ENCODE data around the gene SLC13A5.
"Not testable (repeated sequence)": the region's sequence is repeated elsewhere in the genome, so short reads cannot be mapped to it uniquely, and the experiment has no call there.

The SLC13A5 gene

DNA sequence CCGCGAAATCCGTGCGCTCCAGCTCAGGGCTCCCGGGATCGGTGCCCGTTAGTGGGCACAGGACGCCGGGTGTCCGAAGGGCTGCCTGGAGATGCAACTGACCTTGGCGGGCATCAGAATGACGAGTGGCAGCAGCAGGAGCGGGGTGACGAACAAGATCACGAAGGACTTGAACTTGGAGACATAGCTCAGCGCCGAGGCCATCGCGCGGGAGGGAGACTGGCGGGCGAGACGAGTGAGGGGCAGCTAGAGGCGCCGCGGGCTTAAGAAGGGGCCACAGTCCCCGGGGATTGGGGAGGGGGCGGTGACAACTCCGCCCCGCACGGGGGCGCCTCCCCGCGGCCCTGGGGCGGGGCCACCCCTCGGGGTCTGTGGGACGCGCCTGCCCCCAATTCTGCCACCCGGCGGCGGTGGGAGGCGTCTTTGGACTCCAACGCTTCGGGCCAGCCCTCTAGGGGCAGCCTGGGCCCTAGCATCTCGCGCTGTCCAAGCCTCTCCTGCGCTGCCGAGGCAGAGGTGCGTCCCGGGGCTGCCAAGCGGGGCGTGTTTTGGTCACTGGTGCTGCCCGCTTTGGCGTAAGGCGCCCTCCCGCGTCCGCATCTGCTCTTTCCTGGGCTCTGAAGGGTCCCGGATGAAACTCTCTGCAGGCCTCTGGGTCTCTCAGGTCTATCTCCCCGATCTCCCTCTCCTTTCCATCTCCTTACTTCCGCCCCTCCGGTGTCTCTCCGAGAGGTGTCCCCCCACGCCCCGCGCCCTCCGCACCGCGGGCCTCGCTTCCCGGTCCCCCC lies at the start of gene SLC13A5:
Gene SLC13A5, minus strand, starts transcription at position 240 of the 788 bp plus-strand sequence. Its CDS starts 36 bp downstream, at position 204.
- Mint-ChIP-seq H3K36me3 (ENCODE audit: low read depth) (no peaks in the 10 kb centered on the region), H3K27ac (no peak within 1 kb of the TSS), H3K9me3 (peaks cover 4% of the 10 kb centered on the region), H3K4me1 (peaks cover 9% of the 10 kb centered on the region), H3K4me3 (peak within 1 kb of the TSS; percentile 48), H3K27me3 (peaks cover 61% of the 10 kb centered on the region)
- ATAC-seq (peak; percentile 65), DNase-seq (peak; percentile 28)

DNA sequence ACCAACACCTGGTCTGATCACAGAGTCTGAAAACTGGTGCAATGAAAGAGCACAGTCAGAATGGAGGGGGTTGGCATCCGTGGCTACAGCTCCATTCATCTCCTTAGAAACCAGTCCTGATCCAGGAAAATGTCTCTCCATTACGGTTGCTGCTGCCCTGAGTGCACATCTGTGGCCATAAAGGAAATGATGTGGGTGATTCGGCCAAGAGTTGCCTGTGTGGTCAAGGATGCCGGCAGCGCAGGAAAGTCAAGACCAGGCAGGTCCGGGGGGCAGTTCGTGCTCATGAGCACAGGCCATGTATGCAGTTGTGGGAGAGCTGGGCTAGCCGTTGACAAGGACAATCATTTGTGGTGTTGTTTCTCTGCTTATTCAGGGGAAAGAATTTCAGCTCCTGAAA lies 48.6 kb upstream of the SLC13A5 start:
- Mint-ChIP-seq H3K9me3 (peaks cover 11% of the 10 kb centered on the region), H3K36me3 (ENCODE audit: low read depth) (peaks cover 57% of the 10 kb centered on the region), H3K4me3 (no peak overlapping the region), H3K27ac (no peak overlapping the region), H3K4me1 (peaks cover 17% of the 10 kb centered on the region), H3K27me3 (no peaks in the 10 kb centered on the region)
- ATAC-seq (no peak), DNase-seq (no peak)

DNA sequence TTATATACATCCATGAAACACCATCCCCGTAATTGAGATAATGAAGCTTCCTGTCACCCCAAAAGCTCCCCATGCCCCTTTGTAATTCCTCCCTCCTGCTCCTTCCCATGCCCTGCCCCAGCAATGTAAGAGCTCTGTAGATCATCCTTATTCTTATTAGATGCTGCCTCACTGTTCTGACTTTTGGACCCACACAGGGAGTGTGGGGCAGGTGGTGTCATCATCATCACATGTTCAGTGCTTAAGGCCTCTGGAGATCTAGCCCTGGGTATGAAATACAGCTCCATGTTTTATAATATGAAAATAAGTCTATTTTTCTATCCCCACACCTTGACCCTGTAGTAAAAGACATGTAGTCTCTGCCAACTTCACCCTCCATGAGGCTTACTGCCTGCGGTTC lies 44.6 kb upstream of the SLC13A5 start:
- Mint-ChIP-seq H3K27me3 (no peaks in the 10 kb centered on the region), H3K36me3 (ENCODE audit: low read depth) (peaks cover 24% of the 10 kb centered on the region), H3K4me1 (peaks cover 41% of the 10 kb centered on the region), H3K27ac (peak overlapping the region; percentile 5), H3K4me3 (peak overlapping the region; percentile 6), H3K9me3 (no peaks in the 10 kb centered on the region)
- ATAC-seq (no peak), DNase-seq (no peak)

DNA sequence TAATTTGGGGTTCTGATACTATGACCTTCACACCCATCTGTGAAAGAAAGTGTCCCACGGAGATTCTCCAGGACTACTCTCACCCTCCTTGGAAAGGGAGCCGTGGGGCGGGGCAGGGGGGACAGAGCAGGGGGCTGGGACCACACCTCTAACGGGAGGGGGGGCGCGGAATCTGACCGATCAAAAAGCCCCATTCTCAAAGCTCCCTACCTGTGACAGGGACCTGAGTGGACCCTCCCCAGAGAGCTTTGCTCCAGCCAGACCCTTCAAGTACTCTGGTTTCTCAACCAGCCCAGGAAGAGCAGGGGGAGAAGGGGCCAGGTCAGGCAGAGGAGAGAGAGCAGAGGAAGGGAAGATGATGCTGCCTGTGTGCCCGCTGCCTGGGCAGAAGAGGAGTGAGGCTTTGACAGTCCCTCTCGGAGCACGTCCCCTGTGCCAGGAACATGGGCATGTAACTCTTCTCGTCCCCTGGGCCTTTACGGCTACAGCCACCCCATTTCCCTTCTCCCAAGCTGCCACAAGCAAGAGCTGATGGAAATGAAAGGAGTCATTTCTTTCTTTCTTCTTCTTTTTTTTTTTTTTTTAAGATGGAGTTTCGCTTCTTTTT lies 43.4 kb upstream of the SLC13A5 start:
- DNase-seq = no peak
- H3K9me3 Mint-ChIP-seq = no peaks in the 10 kb centered on the region
- H3K36me3 Mint-ChIP-seq (ENCODE audit: low read depth) = peaks cover 13% of the 10 kb centered on the region
- H3K27ac Mint-ChIP-seq = peak overlapping the region; percentile 92
- no peak for ATAC-seq
- H3K4me3 Mint-ChIP-seq = peak overlapping the region; percentile 89
- H3K27me3 Mint-ChIP-seq = no peaks in the 10 kb centered on the region
- H3K4me1 Mint-ChIP-seq = peaks cover 49% of the 10 kb centered on the region

DNA sequence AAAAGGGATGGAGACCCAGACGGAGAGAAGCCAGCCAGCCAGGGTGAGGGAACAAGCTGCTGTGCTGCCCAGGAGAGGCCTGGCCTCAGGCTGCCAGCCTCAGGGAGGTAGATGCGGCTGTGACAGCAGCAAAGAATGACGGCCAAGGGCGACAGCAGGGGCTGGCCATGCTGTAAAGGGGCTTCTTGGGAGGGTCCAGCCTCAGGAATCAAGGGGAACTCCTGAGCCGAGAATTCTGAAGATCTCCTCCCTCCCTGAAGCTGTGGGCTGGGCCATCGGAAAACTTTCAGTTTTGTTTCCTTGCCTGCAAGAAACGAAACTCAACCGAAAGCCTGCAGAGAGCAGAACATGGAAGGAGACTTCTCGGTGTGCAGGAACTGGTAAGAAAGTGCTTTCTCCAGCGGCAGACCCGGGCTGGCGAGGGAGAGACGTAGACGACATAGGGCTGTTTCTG lies 42.6 kb upstream of the SLC13A5 start, which contains the start of gene XAF1:
Gene XAF1, plus strand, starts transcription at position 316 of the 454 bp plus-strand sequence. Its CDS starts 33 bp downstream, at position 349.
- no peaks in the 10 kb centered on the region for H3K27me3 Mint-ChIP-seq
- H3K4me3 Mint-ChIP-seq = peak within 1 kb of the TSS; percentile 89
- H3K36me3 Mint-ChIP-seq (ENCODE audit: low read depth) = peaks cover 9% of the 10 kb centered on the region
- peaks cover 49% of the 10 kb centered on the region for H3K4me1 Mint-ChIP-seq
- ATAC-seq (peak; percentile 51), DNase-seq (peak; percentile 37)
- H3K27ac Mint-ChIP-seq = peak within 1 kb of the TSS; percentile 92
- no peaks in the 10 kb centered on the region for H3K9me3 Mint-ChIP-seq

DNA sequence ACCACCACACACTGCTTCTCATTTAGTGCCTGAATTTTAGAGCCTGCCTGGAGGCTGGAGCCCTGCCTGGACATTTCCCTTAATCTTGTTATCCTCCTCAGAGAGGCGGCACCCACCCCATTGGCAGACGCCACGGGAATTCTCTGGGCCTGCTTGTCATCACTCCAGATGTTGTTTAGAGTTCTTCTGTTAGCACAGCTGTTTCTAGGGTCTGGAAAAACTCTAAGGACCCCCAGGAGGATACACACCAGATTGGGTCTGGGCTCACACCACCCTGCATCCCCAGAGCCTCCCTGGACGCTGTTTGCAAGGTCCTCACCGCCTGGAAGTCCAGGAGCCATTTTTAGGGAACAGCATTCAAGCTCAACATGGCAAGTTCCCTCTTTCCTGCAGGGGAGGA lies 42.1 kb upstream of the SLC13A5 start:
- H3K9me3 Mint-ChIP-seq = no peaks in the 10 kb centered on the region

DNA sequence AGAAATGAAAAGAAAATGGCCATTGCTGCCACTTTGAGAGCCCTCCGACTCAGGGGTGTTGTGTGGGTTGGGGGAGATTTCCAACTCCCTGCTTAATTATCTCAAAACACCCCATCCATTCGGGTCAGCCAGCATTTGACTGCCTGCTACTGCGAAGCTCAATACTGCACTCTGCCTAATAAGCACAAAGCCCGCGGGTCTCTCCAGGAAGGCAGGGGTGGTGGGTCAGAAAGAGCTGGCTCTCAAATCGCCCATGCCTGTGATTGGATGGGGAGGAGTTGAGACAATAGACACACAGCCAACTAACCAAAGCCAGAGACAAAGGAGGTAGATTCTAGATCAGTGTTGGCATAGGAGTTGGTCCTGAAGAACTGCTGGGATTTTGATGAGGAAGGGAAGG lies 40.4 kb upstream of the SLC13A5 start:
- Mint-ChIP-seq H3K27ac (peak overlapping the region; percentile 20), H3K27me3 (no peaks in the 10 kb centered on the region), H3K4me1 (peaks cover 49% of the 10 kb centered on the region), H3K9me3 (no peaks in the 10 kb centered on the region), H3K4me3 (no peak overlapping the region), H3K36me3 (ENCODE audit: low read depth) (peaks cover 3% of the 10 kb centered on the region)
- no peak for DNase-seq
- no peak for ATAC-seq

More for the DNA sequence above, 42.1 kb upstream of the SLC13A5 start:
- H3K36me3 Mint-ChIP-seq (ENCODE audit: low read depth) = peaks cover 5% of the 10 kb centered on the region
- peak overlapping the region; percentile 89 for H3K4me3 Mint-ChIP-seq
- DNase-seq = no peak
- H3K27ac Mint-ChIP-seq = peak overlapping the region; percentile 92
- H3K4me1 Mint-ChIP-seq = peaks cover 49% of the 10 kb centered on the region
- ATAC-seq = no peak
- no peaks in the 10 kb centered on the region for H3K27me3 Mint-ChIP-seq

DNA sequence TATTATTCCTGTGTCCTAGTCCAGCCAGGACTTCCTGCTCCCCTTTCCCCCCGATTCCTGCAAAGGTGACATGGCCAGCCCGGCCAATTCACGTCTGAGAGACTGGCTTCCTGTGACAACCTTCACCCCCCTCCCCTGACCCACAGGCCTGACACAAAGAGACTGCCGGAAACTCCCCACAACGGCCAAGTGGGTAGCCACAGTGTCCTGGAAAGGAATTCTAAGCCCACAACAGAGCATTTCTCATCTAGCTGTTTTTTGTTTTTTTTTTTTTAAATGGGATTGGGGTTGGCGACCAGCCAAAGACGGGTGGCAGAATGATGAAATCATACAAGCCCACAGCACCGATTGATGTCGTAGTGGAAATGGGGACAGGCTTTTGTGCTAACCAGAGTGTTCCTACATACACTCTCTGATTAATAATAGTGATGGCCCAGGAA lies 39.9 kb upstream of the SLC13A5 start:
- H3K27ac Mint-ChIP-seq = peak overlapping the region; percentile 74
- no peaks in the 10 kb centered on the region for H3K9me3 Mint-ChIP-seq
- H3K4me1 Mint-ChIP-seq = peaks cover 43% of the 10 kb centered on the region
- H3K36me3 Mint-ChIP-seq (ENCODE audit: low read depth) = peaks cover 2% of the 10 kb centered on the region
- DNase-seq (peak; percentile 22), ATAC-seq (no peak)
- H3K4me3 Mint-ChIP-seq = no peak overlapping the region
- no peaks in the 10 kb centered on the region for H3K27me3 Mint-ChIP-seq

DNA sequence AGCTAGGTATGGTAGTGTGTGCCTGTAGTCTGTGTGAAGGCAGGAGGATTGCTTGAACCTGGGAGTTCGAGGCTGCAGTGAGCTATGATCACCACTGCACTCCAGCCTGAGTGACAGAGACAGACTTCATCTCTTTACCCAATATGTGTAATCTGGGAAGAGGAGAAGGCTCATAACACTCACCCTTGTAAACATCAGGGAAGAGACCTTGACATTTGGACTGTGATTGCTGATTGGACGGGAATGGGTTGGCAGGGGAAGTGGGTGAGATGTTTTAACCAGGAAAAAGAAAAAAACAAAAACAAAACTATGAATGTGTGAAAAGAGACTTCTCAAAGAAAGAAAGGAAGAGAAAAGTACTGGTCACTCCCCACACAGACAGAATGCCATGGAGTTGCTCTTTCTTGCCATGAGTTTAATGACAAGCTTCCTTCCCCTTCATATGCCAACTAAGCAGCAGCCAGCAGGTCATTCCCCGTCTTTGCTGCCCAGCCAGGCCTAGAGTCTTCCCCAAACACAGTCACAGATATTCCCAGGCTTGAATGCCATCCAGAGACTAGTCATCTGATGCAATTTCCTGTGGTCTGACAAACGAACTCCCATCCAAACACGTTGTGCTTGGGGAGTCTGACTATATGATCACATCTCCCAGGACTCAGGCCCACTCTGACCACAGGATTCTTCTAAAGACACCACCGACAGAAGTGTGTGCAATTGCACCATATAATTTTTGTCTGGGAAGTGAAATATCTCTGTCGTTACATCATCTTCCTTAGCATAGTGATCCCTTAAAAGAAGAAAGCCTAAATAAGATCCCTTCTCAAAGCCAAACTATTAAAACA lies 39.1 kb upstream of the SLC13A5 start:
- Mint-ChIP-seq H3K27me3 (no peaks in the 10 kb centered on the region), H3K9me3 (no peaks in the 10 kb centered on the region), H3K4me3 (no peak overlapping the region), H3K36me3 (ENCODE audit: low read depth) (peaks cover 1% of the 10 kb centered on the region), H3K27ac (peak overlapping the region; percentile 74), H3K4me1 (peaks cover 37% of the 10 kb centered on the region)
- DNase-seq (no peak), ATAC-seq (no peak)

DNA sequence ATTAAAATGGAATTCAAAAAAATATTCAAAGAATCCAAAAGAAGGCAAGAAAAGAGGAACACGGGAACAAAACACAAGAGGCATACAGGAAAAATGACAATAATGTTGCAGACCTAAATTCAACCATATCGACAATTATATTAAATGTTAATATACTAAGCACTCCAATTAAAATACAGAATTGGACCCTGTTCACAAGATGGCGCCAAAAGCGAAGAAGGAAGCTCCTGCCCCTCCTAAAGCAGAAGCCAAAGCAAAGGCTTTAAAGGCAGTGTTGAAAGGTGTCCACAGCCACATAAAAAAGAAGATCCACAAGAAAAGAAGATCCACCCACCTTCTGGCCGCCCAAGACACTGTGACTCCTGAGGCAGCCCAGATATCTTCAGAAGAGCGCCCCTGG lies 36.4 kb upstream of the SLC13A5 start:
- Mint-ChIP-seq H3K4me1 (peaks cover 19% of the 10 kb centered on the region), H3K4me3 (no peak overlapping the region), H3K27me3 (peaks cover 11% of the 10 kb centered on the region), H3K9me3 (no peaks in the 10 kb centered on the region), H3K36me3 (ENCODE audit: low read depth) (no peaks in the 10 kb centered on the region), H3K27ac (no peak overlapping the region)
- no peak for ATAC-seq
- no peak for DNase-seq

DNA sequence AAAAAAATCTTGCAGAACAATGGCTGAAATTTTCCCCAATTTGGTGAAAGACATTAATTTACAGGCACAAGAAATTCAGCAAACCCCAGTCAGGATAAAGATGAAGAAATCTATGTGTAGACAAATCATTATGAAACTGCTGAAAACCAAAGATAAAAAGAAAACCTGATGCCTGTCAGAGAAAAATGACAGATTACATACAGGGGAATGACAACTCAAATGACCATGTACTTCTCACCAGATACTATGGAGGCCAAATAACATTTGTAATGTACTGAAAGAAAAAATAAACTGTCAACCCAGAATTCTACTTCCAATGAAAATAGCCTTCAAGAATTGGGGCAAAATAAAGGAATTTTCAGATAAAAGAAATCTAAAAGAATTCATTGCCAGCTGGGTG lies 35.4 kb upstream of the SLC13A5 start:
- Mint-ChIP-seq H3K27ac (no peak overlapping the region), H3K4me3 (no peak overlapping the region), H3K27me3 (peaks cover 13% of the 10 kb centered on the region), H3K4me1 (peaks cover 16% of the 10 kb centered on the region), H3K36me3 (ENCODE audit: low read depth) (no peaks in the 10 kb centered on the region), H3K9me3 (no peaks in the 10 kb centered on the region)
- DNase-seq = no peak
- ATAC-seq = no peak

DNA sequence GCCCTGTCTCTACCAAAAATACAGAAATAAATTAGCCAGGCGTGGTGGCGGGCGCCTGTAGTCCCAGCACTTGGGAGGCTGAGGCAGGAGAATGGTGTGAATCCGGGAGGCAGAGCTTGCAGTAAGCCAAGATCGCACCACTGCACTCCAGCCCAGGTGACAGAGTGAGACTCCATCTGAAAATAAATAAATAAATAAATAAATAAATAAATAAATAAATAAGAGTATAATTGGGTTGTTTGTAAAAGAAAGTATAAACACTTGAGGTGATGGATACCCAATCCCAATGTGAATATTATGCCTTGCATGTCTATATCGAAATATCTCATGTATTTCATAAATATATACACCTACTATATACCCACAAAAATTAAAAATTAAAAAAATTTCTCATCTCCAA lies 33.5 kb upstream of the SLC13A5 start:
- ATAC-seq; H3K4me3 Mint-ChIP-seq; H3K9me3 Mint-ChIP-seq; H3K4me1 Mint-ChIP-seq; DNase-seq; H3K27ac Mint-ChIP-seq; H3K36me3 Mint-ChIP-seq (ENCODE audit: low read depth): not testable (repeated sequence)
- H3K27me3 Mint-ChIP-seq = peaks cover 16% of the 10 kb centered on the region

DNA sequence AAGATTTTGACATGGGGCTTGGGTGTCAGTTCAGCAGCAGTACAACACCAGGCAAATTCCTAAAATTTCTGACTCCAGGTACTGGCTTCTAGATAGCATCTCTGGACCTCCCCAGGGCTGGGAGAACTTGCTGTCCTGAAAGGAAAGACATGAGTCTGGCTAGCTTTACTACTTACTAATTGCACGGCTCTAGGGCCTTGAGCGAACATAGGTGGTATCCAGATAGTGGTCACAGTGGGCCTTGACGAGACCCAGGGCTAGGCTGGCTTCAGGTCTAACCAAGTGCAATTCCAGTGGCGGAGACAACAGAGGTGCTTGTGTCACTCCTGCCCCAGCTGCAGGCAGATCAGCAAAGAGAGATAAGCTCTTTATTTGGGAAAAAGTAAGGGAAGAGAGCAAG lies 16.4 kb upstream of the SLC13A5 start:
- H3K4me3 Mint-ChIP-seq = no peak overlapping the region
- no peaks in the 10 kb centered on the region for H3K9me3 Mint-ChIP-seq
- no peaks in the 10 kb centered on the region for H3K36me3 Mint-ChIP-seq (ENCODE audit: low read depth)
- ATAC-seq (no peak), DNase-seq (no peak)
- peaks cover 13% of the 10 kb centered on the region for H3K27me3 Mint-ChIP-seq
- H3K27ac Mint-ChIP-seq = no peak overlapping the region
- no peaks in the 10 kb centered on the region for H3K4me1 Mint-ChIP-seq

DNA sequence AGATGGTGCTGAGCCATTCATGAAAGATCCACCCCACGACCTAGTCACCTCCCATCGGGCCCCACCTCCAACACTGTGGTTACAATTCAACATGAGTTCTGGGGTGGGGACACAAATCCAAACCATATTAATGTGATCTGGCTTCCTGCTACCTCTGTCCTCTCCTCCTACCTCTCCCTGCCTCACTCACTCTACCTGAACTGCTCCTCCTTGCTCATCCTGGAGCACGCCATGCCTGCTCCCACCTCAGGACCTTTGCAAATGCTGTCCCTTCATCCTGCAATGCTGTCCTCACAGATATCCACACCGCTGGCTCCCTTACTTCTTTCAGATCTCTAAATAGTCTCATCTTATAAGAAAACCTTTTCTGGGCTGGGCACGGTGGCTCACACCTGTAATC lies 10.8 kb upstream of the SLC13A5 start:
- no peaks in the 10 kb centered on the region for H3K9me3 Mint-ChIP-seq
- DNase-seq (no peak), ATAC-seq (no peak)
- no peak overlapping the region for H3K27ac Mint-ChIP-seq
- H3K4me1 Mint-ChIP-seq = no peaks in the 10 kb centered on the region
- no peaks in the 10 kb centered on the region for H3K36me3 Mint-ChIP-seq (ENCODE audit: low read depth)
- no peak overlapping the region for H3K4me3 Mint-ChIP-seq
- peaks cover 41% of the 10 kb centered on the region for H3K27me3 Mint-ChIP-seq

All from activated naive CD8-positive, alpha-beta T cell treated with anti-CD3 and anti-CD28 coated beads, Interleukin-2, amount 50 U/mL, for 24 hours (primary cell).